Endothelial cell of umbilical vein (primary cell): ENCODE measurements around the gene PRLR. TPM values are rescaled to one million over a fixed set of nuclear protein-coding genes. Genes with fewer than 3 reads are reported as not detected.

Experiments used
- BruUV-seq: library from RNA; stranded (reverse); fragments of 400-500 nt; replicated peaks from 2 replicates; lab custom pipeline; 2021; lab: Mats Ljungman, UMichigan
- CTCF ChIA-PET: fragments of 300-600, 350-600 bp; sonication (Branson Sonifier 250); formaldehyde crosslinking; loops from one replicate; lab custom pipeline; 2021; ENCODE audit warnings: antibody characterized with exemption, inconsistent platforms; lab: Charles Lee
- POLR2A ChIA-PET: fragments of 300-600, 350-600 bp; sonication (Branson Sonifier 250); formaldehyde crosslinking; loops from one replicate; lab custom pipeline; 2021; ENCODE audit warnings: antibody characterized with exemption, inconsistent platforms; lab: Charles Lee
- DNase-seq: peaks from one replicate; pipeline ENCODE4 v3.0.0-alpha.2; 2011; ENCODE audit warnings: low read depth, low spot score
- FAIRE-seq: peaks from 2 replicates; lab custom pipeline; 2011; peaks lifted over from hg19 to GRCh38; lab: Jason Lieb, UNC
- H2AFZ ChIP-seq: 2 replicates; pipeline ENCODE4 v1.6.0; 2012; ENCODE audit warnings: low read depth, low read length, control low read depth, inconsistent platforms
- H3K27ac ChIP-seq: 2 replicates; pipeline ENCODE4 v1.5.1; 2011; ENCODE audit warnings: low read depth, mild to moderate bottlenecking, control low read depth, low read length, moderate library complexity; ENCODE audit not compliant: insufficient read depth
- H3K27me3 ChIP-seq, 2 experiments: 2 replicates each; pipeline versions ENCODE4 v1.6.0 to v1.6.1; 2011; ENCODE audit warnings: low read length in 2 of 2, mixed read lengths in 1 of 2; ENCODE audit not compliant: control insufficient read depth in 2 of 2, insufficient read depth in 2 of 2
- H3K36me3 ChIP-seq, 2 experiments: 2 replicates in 1 of 2; 3 replicates in 1 of 2; pipeline ENCODE4 v1.5.1; 2011; ENCODE audit warnings: low read length in 2 of 2, mild to moderate bottlenecking in 1 of 2, moderate library complexity in 1 of 2; ENCODE audit not compliant: control insufficient read depth in 2 of 2, insufficient read depth in 2 of 2; ENCODE audit errors: extremely low read depth in 1 of 2
- H3K4me1 ChIP-seq: 3 replicates; pipeline ENCODE4 v1.5.1; 2011; ENCODE audit warnings: mild to moderate bottlenecking, low read length; ENCODE audit not compliant: control insufficient read depth, insufficient read depth; ENCODE audit errors: extremely low read depth
- H3K4me2 ChIP-seq: 2 replicates; pipeline ENCODE4 v1.6.1; 2011; ENCODE audit warnings: low read length, control low read depth, mixed read lengths; ENCODE audit not compliant: insufficient read depth
- H3K4me3 ChIP-seq, 3 experiments: fragments of 200-600 bp in 1 of 3; sonication (generic), shearing (Covaris generic) in 1 of 3; replicated peaks in 1 of 3; 2 replicates each; pipeline ENCODE4 v1.5.1; 2011 to 2016; ENCODE audit warnings: control low read depth in 3 of 3, low read length in 3 of 3, mild to moderate bottlenecking in 2 of 3, inconsistent platforms in 1 of 3, low read depth in 1 of 3, moderate library complexity in 1 of 3; ENCODE audit not compliant: insufficient read depth in 1 of 3
- H3K79me2 ChIP-seq: 2 replicates; pipeline ENCODE4 v1.6.0; 2012; ENCODE audit warnings: low read length, inconsistent platforms; ENCODE audit not compliant: control insufficient read depth, insufficient read depth
- H3K9ac ChIP-seq: replicated peaks from 2 replicates; pipeline ENCODE3; 2011; ENCODE audit warnings: low read length, control low read depth; ENCODE audit not compliant: insufficient read depth; ENCODE audit errors: extremely low read depth
- H3K9me1 ChIP-seq: replicated peaks from 3 replicates; pipeline ENCODE4 v1.6.0; 2011; ENCODE audit warnings: mild to moderate bottlenecking, low read length; ENCODE audit not compliant: control insufficient read depth, insufficient read depth; ENCODE audit errors: extremely low read depth
- H3K9me3 ChIP-seq: replicated peaks from 2 replicates; pipeline ENCODE4 v1.5.1; 2012; ENCODE audit warnings: low read length, inconsistent platforms; ENCODE audit not compliant: control insufficient read depth, insufficient read depth
- H4K20me1 ChIP-seq: replicated peaks from 2 replicates; pipeline ENCODE3; 2011; ENCODE audit warnings: mild to moderate bottlenecking, low read length; ENCODE audit not compliant: control insufficient read depth, insufficient read depth; ENCODE audit errors: extremely low read depth
- CTCF ChIP-seq, 2 donors: IDR thresholded peaks; 1 replicate in 1 of 2; 2 replicates in 1 of 2; pipeline ENCODE4 v1.5.1; 2011; ENCODE audit warnings: low read length in 2 of 2, mild to moderate bottlenecking in 2 of 2, moderate library complexity in 2 of 2, control low read depth in 1 of 2, inconsistent platforms in 1 of 2, low read depth in 1 of 2; ENCODE audit not compliant: insufficient read depth in 1 of 2; ENCODE audit errors: extremely low read depth in 1 of 2
- EZH2 ChIP-seq: IDR thresholded peaks from 2 replicates; pipeline ENCODE4 v1.6.1; 2012; ENCODE audit warnings: borderline replicate concordance, low read depth, mild to moderate bottlenecking, moderate library complexity, low read length, inconsistent platforms; ENCODE audit not compliant: severe bottlenecking
- FOS ChIP-seq: IDR thresholded peaks from 2 replicates; pipeline ENCODE4 v1.6.1; 2011; ENCODE audit warnings: mild to moderate bottlenecking, low read length, moderate library complexity, borderline replicate concordance; ENCODE audit not compliant: insufficient read depth
- GATA2 ChIP-seq: IDR thresholded peaks from 2 replicates; pipeline ENCODE4 v1.7.0; 2011; ENCODE audit warnings: low read depth, mild to moderate bottlenecking, moderate library complexity, mixed read lengths, low read length; ENCODE audit not compliant: insufficient read length, insufficient read depth
- JUN ChIP-seq: IDR thresholded peaks from 2 replicates; pipeline ENCODE4 v1.6.1; 2011; ENCODE audit warnings: borderline replicate concordance, low read depth; ENCODE audit not compliant: insufficient read length, insufficient read depth
- MAX ChIP-seq: IDR thresholded peaks from 2 replicates; pipeline ENCODE4 v1.6.1; 2011; ENCODE audit not compliant: insufficient read depth, insufficient read length
- MYC ChIP-seq: IDR thresholded peaks from one replicate; pipeline ENCODE4 v1.6.1; 2011; ENCODE audit warnings: mild to moderate bottlenecking, low read depth, low read length
- POLR2A ChIP-seq: IDR thresholded peaks from 2 replicates; pipeline ENCODE4 v1.6.1; 2012; ENCODE audit warnings: low read depth, mild to moderate bottlenecking, control low read depth, low read length
- POLR2AphosphoS5 ChIP-seq: IDR thresholded peaks from 2 replicates; pipeline ENCODE4 v1.6.1; 2012; ENCODE audit warnings: low read depth, mild to moderate bottlenecking, control low read depth, low read length, moderate library complexity; ENCODE audit not compliant: insufficient read depth
- dilution Hi-C: fragments of 300-500 bp; cut with MboI; formaldehyde crosslinking; loops from one replicate; pipeline ENCODE4 v1.15.0; 2019; ENCODE audit warnings: low sequenced_read_pairs; ENCODE audit not compliant: extremely low pct_ligation_motif_present
- intact Hi-C: fragments of 100-400 bp; cut with micrococcal nuclease; formaldehyde crosslinking; loops from one replicate; pipeline ENCODE4 v1.10.0; 2022
- polyA plus RNA-seq, 4 experiments: library from polyadenylated mRNA; depleted of rRNA in 3 of 4; stranded (reverse) in 3 of 4; unstranded in 1 of 4; fragments of >200 nt; gene quantifications; 2 replicates each; pipeline versions ENCODE4 v1.2.1 to v1.2.3, GENCODE V29; 2011 to 2012; ENCODE audit warnings: missing spikeins in 1 of 4
- total RNA-seq: library from RNA; stranded (reverse); gene quantifications from 2 replicates; pipeline ENCODE4 v1.2.3, GENCODE V29; 2021

PRLR gene
- total and polyA plus RNA-seq, 2 donors (not counting 3 experiments of a cell fraction or from before 2014, with no cell fraction given) = not detected

- no peaks in the 10 kb centered on the region for H3K79me2 ChIP-seq
- ChIA-PET POLR2A (no interaction called here), CTCF (interaction anchor here (0.9 to 2.0 kb wide), 2 partner anchors 8 to 12 kb away, joined by 3 to 4 read pairs; no protein-coding TSS in a partner anchor)
- FAIRE-seq = no peak
- no peaks in the 10 kb centered on the region for H4K20me1 ChIP-seq
- dilution Hi-C loops = no loop called here
- no peak overlapping the region for H3K4me3 ChIP-seq
- H3K27ac ChIP-seq = no peak overlapping the region
- BruUV-seq = no TSS peak
- no peaks in the 10 kb centered on the region for H3K36me3 ChIP-seq
- no peak overlapping the region for H3K9ac ChIP-seq
- TF ChIP-seq CTCF (IDR thresholded peaks at IDR 0.05; ENCODE audit: extremely low read depth in 1 of 2, insufficient read depth in 1 of 2, low read depth in 1 of 2, low read length in 2 of 2) = no peak
- no peak for TF ChIP-seq MYC
- no peak for TF ChIP-seq JUN
- no peak for TF ChIP-seq GATA2
- TF ChIP-seq FOS = no peak
- TF ChIP-seq POLR2AphosphoS5 = no peak
- TF ChIP-seq POLR2A = no peak
- no peak for TF ChIP-seq MAX
- no peak for TF ChIP-seq EZH2
- DNase-seq = no peak
- intact Hi-C loops = no loop called here
- no peaks in the 10 kb centered on the region for H3K9me3 ChIP-seq
- peaks cover 2% of the 10 kb centered on the region in 2 experiments for H3K27me3 ChIP-seq
- peaks cover 1% of the 10 kb centered on the region for H3K9me1 ChIP-seq
- H2AFZ ChIP-seq = no peak overlapping the region
- H3K4me1 ChIP-seq = no peaks in the 10 kb centered on the region
- H3K4me2 ChIP-seq = no peak overlapping the region
Measured at GRCh38 chr5:35194635-35195471, 35.4 kb downstream of the PRLR start.
